ELF-1 (cell line): ENCODE measurements around the gene DLEC1.
A peak's percentile ranks its signal among the peaks of the same experiment; 100 is the strongest.
"Not testable (repeated sequence)": the region's sequence is repeated elsewhere in the genome, so short reads cannot be mapped to it uniquely, and the experiment has no call there.

Experiments
- DNase-seq: peaks from one replicate; pipeline ENCODE4 v3.0.0-alpha.2; 2016; ENCODE audit warnings: low read depth, low spot score

Gene DLEC1

DNA sequence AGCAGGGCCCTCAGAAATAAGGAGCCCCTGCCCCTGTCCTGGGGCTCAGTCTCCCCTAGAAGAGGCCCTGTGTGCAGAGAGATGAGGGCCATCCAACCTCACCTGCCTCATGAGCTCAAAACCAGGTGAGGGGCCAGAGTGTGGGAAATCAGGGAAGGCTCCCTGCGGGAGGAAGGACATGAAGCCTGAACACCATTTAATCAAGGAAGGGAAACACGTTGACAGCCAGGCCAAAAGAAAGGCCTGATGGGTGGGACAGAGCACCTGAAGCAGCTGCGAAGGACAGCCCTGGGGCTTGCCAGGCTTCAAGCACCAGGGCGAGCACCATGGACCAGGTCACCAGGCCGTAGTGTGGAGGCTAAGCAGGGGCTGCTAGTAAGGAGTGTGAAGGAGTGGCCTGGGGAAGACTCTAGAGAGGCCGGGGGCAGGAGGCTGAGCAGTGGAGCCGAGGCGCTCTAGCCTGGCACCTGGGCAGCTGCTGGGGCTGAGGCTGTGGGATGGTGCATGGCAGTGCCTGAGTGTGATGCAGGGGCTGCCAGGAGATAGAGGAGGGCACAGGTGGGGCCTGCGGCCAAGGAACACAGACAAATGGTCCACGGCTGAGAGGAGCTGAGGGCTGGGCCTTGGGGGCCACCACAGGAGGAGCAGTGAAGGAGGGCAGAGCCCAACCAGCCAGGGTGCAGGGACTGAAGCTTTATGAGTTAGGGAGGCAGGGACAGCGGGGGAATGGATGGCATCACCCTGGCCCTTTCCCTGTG is 81.9 kb downstream of the DLEC1 start:
- no peak for DNase-seq

DNA sequence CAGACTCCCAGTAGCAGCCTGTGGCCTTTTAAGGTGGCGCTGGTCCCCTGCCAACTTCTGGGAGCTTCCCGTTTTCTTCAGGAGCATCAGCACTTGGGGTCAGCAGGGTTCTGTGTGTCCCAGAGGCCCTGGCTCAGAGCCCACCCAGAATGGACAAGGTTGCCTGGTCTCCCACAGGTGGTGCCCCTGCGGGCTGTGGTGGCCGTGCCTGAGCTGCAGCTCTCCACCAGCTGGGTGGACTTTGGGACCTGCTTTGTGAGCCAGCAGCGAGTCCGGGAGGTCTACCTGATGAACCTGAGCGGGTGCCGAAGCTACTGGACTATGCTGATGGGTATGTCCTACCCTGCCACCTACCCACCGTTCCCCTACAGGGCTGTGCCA is 82.4 kb downstream of the DLEC1 start:
- no peak for DNase-seq

GRCh38 chr3:38121832-38122461 is 82.9 kb downstream of the DLEC1 start:
- no peak for DNase-seq

DNA sequence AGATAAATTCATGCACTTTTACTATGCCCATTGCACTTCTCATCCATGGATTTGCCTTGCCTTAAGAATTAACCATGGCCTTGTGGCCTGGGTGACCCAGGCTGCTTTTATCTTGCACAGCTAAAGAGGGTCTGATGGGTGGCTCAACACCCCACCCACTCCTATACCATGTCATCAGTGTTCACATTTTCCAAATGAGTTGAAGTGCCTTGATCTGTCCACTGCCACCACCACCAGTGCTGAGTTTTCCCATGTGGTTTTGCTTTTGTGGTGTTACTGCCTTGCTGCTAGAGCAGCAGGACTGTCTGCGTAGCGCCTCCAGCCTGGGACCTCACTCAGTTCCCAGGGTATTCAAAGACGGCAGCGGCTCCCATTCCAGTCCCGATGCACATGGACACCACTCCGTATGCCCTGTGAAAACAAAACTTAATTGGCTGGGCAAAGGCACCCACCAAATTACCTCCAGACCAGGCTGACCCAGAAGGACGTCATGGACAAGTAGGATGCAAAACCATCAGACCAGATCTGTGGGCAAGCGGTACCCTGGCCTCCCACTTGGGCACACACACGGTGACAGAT is 83.8 kb downstream of the DLEC1 start:
- DNase-seq: no peak

- DNase-seq: no peak
Observed at GRCh38 chr3:38124324-38125122, 85.5 kb downstream of the DLEC1 start.

DNA sequence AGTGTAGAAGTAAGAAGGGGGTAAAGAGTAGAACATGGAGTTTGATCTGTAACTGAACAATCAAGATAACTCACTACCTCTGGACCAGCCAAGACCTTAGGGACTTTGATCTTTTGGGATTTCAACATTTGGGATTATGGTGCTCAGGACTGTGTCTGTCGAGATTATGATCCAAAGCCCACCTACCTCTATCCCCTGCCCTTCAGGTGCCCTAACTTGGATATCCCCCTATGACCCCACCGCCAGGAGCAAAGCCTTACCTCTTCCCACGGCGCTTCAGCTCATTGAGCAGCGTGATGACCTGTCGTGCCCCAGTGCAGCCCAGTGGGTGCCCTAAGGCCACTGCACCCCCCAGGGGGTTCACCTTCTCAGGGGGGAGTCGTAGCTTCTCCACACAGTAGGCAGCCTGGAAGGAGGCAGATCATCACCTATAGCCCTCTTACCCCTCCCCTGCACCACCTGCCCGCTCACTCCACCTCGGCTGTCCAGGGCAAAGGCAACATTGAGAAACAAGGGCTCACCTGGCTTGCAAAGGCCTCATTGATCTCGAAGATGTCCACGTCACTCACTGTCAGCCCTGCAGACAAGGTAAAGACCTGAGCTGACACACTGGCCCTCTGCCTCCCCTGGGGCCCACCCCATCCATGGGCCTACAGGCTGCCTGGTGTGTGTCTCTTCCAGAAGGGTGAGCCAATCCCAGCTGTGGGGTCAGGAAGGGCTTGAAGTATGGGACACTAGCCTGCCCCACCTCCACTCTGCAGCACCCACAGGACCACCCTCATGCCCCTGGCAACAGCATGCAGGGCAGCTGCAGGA is 86.5 kb downstream of the DLEC1 start:
- DNase-seq: no peak

- no peak for DNase-seq
Observed at GRCh38 chr3:38126121-38126892, 87.3 kb downstream of the DLEC1 start.

DNA sequence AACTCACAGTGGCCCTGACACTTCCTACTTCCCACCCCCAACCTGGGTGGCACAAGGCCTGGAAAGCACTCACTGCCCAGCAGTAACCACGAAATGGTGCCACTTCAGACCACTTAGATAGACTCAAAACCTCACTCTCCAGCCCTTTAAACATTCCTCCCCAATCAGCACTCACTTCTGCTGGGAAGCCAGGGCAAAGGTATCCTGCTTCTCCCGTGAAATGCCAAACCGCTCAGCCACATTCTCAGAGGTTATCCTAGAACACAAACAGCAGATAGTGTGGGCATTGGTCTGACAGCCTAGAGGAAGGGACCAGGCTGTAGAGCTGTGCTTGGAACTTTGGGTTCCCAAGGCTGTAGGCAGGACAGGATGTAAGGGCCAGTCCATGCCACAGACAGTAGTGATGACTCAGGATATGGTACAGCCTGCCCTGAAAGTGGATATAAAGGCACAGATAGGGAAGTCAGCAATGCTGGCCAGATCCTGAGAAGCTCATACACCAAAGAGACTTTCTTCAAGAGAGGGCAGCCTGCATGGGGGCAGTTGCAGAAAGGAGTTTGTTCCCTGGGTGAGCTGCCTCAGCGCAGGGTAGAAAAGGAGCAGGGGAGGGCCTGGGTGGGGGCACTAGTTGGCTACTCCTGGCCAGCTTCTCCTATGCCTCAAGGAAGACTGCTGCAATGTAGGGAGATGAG is 88.7 kb downstream of the DLEC1 start:
- no peak for DNase-seq

DNA sequence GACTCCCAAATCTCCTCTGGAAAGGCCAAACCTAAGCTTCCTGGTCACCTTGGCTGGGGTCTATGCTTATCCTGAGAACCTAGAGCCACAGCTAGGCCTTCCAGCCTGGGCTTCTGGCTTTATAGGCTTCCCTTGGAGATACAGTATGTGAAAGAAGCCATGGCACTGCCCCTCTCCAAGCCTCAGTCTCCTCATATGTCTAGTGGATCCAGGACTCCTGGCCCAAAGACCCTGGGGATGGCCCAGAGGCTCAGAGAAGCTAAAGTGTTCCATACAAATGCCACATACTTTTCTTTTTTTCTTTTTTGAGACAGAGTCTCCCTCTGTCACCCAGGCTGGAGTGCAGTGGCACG is 89.3 kb downstream of the DLEC1 start:
- no peak for DNase-seq

DNA sequence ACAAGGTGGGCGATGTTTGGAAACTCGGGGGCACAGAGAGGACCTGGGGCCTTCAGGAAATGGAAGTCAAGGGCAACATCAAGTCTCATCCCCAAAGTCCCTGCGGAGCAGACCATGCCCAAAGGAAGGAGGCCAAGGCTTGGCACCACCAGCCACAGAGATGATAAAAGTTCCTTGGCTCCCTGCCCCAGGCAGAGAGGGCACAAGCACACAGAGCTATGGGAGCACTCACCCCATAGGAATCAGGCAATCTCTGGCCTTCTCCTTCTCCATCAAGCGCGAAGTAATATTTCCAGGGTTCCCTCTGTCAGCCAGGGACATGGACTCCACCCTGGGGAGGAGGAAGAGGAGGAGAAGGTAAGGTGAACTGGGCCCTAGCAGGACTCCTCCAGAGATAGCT is 90.0 kb downstream of the DLEC1 start:
- no peak for DNase-seq

GRCh38 chr3:38130631-38131065 is 91.6 kb downstream of the DLEC1 start:
- no peak for DNase-seq

DNA sequence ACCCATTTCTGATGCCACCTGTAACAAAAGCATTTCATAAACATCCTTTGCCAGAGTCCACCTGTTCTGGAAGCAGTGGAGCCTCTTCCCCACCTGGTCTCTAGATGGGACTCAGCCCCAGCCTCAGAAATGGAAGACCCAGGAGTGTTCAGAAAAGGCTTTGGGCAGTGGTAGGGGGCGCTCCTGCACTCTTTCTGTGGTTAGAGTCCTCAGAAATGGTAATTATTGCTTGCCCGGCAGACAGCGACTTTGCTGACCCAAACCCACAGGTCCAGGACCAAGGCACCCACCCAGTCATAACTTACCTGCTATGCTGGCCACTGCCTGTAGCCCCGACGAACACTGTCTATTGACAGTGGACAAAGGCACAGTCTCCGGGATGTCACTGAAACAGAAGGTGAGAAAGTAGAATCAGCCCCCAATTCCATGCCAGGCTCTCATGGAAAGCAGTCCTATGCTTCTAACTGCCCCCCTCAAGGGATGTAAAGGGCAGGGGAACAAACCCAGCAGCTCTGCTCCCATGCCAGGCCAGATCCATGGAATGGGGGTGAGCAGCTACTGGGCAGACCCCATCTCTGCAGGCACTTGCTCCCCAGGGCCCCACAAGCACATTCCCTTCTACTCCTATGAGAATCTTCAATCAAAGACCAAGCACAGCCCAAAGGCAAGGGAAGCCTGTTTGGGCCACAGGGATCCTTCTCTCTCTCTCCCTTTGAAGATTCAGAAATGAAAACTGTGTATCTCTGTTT is 92.8 kb downstream of the DLEC1 start:
- peak; percentile 74 for DNase-seq

DNA sequence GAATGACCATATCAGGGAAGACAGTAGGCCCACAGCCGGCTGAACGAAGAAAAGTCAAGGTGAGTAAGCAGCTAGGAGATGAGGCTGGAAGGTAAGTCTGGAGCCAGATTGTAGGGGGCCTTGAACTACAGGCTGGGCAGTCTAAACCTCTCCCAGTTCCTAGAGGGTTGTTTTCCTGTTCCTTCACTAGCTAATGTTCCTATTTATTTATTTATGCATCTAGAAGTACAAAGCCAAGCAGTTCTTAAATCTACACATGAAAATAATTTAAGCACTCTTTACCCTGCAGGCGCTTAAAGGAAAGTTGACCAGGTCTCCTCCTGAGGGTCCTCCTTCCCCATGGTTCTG is 94.2 kb downstream of the DLEC1 start:
- DNase-seq: no peak

GRCh38 chr3:38133557-38134405 is 94.8 kb downstream of the DLEC1 start:
- no peak for DNase-seq

DNA sequence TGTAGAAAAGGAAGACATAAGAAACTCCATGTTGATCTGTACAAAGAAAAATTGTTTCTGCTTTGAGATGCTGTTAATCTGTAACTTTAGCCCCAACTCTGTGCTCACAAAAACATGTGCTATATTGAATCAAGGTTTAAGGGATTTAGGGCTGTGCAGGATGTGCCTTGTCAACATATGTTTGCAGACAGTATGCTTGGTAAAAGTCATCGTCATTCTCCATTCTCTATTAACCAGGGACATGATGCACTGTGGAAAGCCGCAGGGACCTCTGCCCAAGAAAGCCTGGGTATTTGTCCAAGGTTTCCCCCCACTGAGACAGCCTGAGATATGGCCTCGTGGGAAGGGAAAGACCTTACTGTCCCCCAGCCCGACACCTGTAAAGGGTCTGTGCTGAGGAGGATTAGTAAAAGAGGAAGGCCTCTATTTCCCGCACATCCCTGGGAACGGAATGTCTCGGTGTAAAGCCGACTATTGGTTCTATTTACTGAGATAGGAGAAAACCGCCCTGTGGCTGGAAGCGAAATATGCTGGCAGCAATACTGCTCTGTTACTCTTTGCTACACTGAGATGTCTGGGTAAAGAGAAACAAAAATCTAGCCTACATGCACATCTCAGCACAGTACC is 95.6 kb downstream of the DLEC1 start:
- not testable (repeated sequence) for DNase-seq

DNA sequence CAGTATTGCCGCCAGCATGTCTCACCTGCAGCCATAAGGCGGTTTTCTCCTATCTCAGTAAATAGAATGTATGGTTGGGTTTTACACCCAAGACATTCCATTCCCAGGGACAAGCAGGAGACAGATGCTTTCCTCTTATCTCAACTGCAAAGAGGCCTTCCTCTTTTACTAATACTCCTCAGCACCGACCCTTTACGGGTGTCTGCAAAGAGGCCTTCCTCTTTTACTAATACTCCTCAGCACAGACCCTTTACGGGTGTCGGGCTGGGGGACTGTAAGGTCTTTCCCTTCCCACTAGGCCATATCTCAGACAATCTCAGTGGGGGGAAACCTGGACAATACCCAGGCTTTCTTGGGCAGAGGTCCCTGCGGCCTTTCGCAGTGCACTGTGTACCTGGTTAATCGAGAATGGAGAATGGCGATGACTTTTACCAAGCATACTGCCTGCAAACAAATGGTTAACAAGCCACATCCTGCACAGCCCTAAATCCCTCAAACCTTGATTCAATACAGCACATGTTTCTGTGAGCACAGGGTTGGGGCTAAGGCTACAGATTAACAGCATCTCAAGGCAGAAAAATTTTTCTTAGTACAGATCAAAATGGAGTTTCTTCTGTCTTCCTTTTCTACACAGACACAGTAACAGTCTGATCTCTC is 96.7 kb downstream of the DLEC1 start:
- not testable (repeated sequence) for DNase-seq

GRCh38 chr3:38136393-38136776 is 97.4 kb downstream of the DLEC1 start:
- no peak for DNase-seq
